Thyroid gland (tissue), 4 donors: ENCODE results near the gene CDC42BPA.

ENCODE experiments used
- POLR2A ChIP-seq, 2 donors: fragments of 450-650 bp; IDR thresholded peaks; one replicate each; pipeline ENCODE4 v1.6.1; 2017; ENCODE audit warnings: antibody characterized with exemption in 2 of 2, mild to moderate bottlenecking in 2 of 2, moderate library complexity in 1 of 2
- TF ChIP-seq, protein P1 (sequence below), 6 experiments: fragments of 200-600 bp in 3 of 6; fragments of 450-650 bp in 3 of 6; sonication (generic) in 3 of 6; IDR thresholded peaks; one replicate each; pipeline ENCODE4 v1.5.1; 2016 to 2019; ENCODE audit warnings: antibody characterized with exemption in 6 of 6, mild to moderate bottlenecking in 2 of 6, inconsistent platforms in 1 of 6, moderate library complexity in 1 of 6

DNA sequence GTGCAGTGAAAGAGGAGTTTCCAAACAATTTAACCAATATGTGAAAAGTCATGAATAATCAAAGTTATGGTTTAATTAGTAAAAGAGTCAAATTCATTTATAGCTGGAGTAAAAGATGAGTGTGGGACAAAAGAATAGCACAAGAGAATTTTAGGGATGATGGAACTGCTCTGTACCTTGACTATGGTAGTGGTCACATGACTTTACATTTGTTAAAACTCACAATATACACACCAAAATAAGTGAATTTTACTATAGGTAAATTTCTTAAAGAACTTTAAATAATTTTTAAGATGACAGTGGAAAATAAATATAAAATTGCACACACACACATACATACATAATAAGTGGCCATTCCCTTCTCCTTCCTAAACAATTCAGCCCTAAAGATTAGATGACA is 13.6 kb downstream of the CDC42BPA start:
- TF ChIP-seq, protein P1, sequence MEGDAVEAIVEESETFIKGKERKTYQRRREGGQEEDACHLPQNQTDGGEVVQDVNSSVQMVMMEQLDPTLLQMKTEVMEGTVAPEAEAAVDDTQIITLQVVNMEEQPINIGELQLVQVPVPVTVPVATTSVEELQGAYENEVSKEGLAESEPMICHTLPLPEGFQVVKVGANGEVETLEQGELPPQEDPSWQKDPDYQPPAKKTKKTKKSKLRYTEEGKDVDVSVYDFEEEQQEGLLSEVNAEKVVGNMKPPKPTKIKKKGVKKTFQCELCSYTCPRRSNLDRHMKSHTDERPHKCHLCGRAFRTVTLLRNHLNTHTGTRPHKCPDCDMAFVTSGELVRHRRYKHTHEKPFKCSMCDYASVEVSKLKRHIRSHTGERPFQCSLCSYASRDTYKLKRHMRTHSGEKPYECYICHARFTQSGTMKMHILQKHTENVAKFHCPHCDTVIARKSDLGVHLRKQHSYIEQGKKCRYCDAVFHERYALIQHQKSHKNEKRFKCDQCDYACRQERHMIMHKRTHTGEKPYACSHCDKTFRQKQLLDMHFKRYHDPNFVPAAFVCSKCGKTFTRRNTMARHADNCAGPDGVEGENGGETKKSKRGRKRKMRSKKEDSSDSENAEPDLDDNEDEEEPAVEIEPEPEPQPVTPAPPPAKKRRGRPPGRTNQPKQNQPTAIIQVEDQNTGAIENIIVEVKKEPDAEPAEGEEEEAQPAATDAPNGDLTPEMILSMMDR (IDR thresholded peaks at IDR 0.05), result no peak
- TF ChIP-seq POLR2A (IDR thresholded peaks at IDR 0.05), result no peak
